Retinal pigment epithelial cell (primary cell): ENCODE data around the gene GASK1B.

Experiments
- DNase-seq: peaks from one replicate; pipeline ENCODE4 v3.0.0-alpha.2; 2010; ENCODE audit warnings: low read depth
- H3K4me3 ChIP-seq: 2 replicates; pipeline ENCODE4 v1.5.1; 2011; ENCODE audit warnings: mild to moderate bottlenecking, low read length, control low read depth, moderate library complexity
- CTCF ChIP-seq: conservative IDR thresholded peaks from 2 replicates; pipeline ENCODE4 v1.5.1; 2011; ENCODE audit warnings: low read depth, low read length, control low read depth, inconsistent platforms

GASK1B gene

GRCh38 chr4:158200214-158200613, 27.4 kb upstream of the GASK1B start:
- no peak for TF ChIP-seq CTCF
- no peak for DNase-seq
- no peak overlapping the region for H3K4me3 ChIP-seq

- DNase-seq, result no peak
- H3K4me3 ChIP-seq, result no peak overlapping the region
- no peak for TF ChIP-seq CTCF
These were observed 24.5 kb upstream of the GASK1B start for GRCh38 chr4:158197194-158197776.

GRCh38 chr4:158195297-158195696, 22.5 kb upstream of the GASK1B start:
- no peak for DNase-seq
- no peak for TF ChIP-seq CTCF
- no peak overlapping the region for H3K4me3 ChIP-seq

GRCh38 chr4:158193171-158193749, 20.4 kb upstream of the GASK1B start:
- DNase-seq, result no peak
- peak; percentile 62 for TF ChIP-seq CTCF
- H3K4me3 ChIP-seq, result no peak overlapping the region

GRCh38 chr4:158192439-158193158, 19.8 kb upstream of the GASK1B start:
- TF ChIP-seq CTCF, result no peak
- no peak for DNase-seq
- H3K4me3 ChIP-seq, result no peak overlapping the region

GRCh38 chr4:158190718-158191117, 17.9 kb upstream of the GASK1B start:
- DNase-seq, result no peak
- TF ChIP-seq CTCF, result no peak
- no peak overlapping the region for H3K4me3 ChIP-seq

- no peak for TF ChIP-seq CTCF
- no peak for DNase-seq
- no peak overlapping the region for H3K4me3 ChIP-seq
These were observed 16.6 kb upstream of the GASK1B start for GRCh38 chr4:158189422-158189821.
